Middle frontal gyrus (tissue), 1 donor: ENCODE data around the gene RHAG.
"Not testable (repeated sequence)": the region's sequence is repeated elsewhere in the genome, so short reads cannot be mapped to it uniquely, and the experiment has no call there.

ENCODE experiments used
- DNase-seq: peaks from one replicate; pipeline ENCODE4 v3.0.0-alpha.2; 2015; ENCODE audit warnings: low spot score; ENCODE audit errors: extremely low spot score

RHAG gene

GRCh38 chr6:49635978-49636712 lies 494 bp downstream of the RHAG start:
- DNase-seq, result no peak

GRCh38 chr6:49635480-49635879 lies 1.2 kb downstream of the RHAG start:
- DNase-seq, result no peak

- DNase-seq, result no peak
These were observed 1.8 kb downstream of the RHAG start for GRCh38 chr6:49634836-49635218.

GRCh38 chr6:49634092-49634835 lies 2.4 kb downstream of the RHAG start:
- DNase-seq, result no peak

GRCh38 chr6:49633541-49633940 lies 3.1 kb downstream of the RHAG start:
- no peak for DNase-seq

- no peak for DNase-seq
These were observed 3.9 kb downstream of the RHAG start for GRCh38 chr6:49632727-49633126.

GRCh38 chr6:49629485-49630088 lies 7.1 kb downstream of the RHAG start:
- not testable (repeated sequence) for DNase-seq

GRCh38 chr6:49626811-49627210 lies 9.8 kb downstream of the RHAG start:
- no peak for DNase-seq

GRCh38 chr6:49618257-49618656 lies 18.4 kb downstream of the RHAG start:
- DNase-seq, result no peak

GRCh38 chr6:49614144-49614543 lies 22.5 kb downstream of the RHAG start:
- DNase-seq, result not testable (repeated sequence)

- no peak for DNase-seq
These were observed 27.4 kb downstream of the RHAG start for GRCh38 chr6:49609285-49609684.

GRCh38 chr6:49608275-49608674 lies 28.4 kb downstream of the RHAG start:
- not testable (repeated sequence) for DNase-seq

- DNase-seq, result no peak
These were observed 29.2 kb downstream of the RHAG start for GRCh38 chr6:49607391-49607982.

GRCh38 chr6:49606721-49607390 lies 29.8 kb downstream of the RHAG start:
- DNase-seq, result peak; percentile 81

GRCh38 chr6:49604080-49604479 lies 32.6 kb downstream of the RHAG start:
- not testable (repeated sequence) for DNase-seq

GRCh38 chr6:49587262-49587661 lies 49.4 kb downstream of the RHAG start:
- DNase-seq, result not testable (repeated sequence)

GRCh38 chr6:49582529-49582928 lies 54.1 kb downstream of the RHAG start:
- no peak for DNase-seq

- DNase-seq, result no peak
These were observed 57.0 kb downstream of the RHAG start for GRCh38 chr6:49579649-49580048.

- DNase-seq, result no peak
These were observed 60.0 kb downstream of the RHAG start for GRCh38 chr6:49576618-49577017.

GRCh38 chr6:49570474-49571079 lies 66.1 kb downstream of the RHAG start:
- no peak for DNase-seq

GRCh38 chr6:49565855-49566254 lies 70.8 kb downstream of the RHAG start:
- no peak for DNase-seq
